Measurements from ENCODE around the gene ZNF212.
"Not testable (repeated sequence)": the region's sequence is repeated elsewhere in the genome, so short reads cannot be mapped to it uniquely, and the experiment has no call there.

The ZNF212 gene

DNA sequence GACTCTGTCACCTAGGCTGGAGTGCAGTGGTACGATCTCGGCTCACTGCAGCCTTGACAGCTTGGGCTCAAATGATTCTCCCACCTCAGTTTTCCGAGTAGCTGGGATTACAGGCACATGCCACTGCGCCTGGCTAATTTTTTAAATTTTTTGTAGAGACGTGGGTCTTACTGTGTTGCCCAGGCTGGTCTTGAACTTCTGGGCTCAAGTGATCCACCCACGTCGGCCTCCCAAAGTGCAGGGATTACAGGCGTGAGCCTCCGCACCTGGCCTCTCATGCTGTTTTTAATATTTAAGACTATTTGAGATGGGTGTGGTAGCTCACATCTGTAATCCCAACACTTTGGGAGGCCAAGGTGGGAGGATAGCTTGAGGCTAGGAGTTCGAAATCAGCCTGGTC is 12.1 kb downstream of the ZNF212 start:
- FAIRE-seq, result not testable (repeated sequence)

DNA sequence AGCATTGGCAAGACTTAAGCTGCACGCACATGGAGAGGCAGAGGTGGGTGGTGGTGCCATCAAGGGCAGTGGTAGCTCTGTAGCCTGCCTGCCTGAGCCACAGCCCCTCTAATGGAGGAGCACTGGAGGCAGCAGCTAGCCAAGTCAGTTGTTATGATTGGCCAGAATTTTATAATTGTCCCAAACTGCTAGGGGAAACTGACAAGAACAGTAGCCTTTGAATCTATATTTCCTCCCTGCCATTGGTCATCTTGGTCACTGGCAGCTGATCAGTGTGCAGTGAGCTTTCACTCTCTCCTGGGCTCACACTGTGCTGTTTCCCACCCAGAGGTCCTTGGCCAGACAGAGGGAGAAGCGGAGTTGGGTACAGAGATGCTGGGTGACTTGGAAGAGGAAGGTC is 12.9 kb downstream of the ZNF212 start:
- FAIRE-seq, result no peak
- no peak for DNase-seq (ENCODE audit: insufficient read length, low spot score)

More for the DNA sequence above, 12.1 kb downstream of the ZNF212 start:
- DNase-seq (ENCODE audit: insufficient read length, low spot score), result not testable (repeated sequence)

DNA sequence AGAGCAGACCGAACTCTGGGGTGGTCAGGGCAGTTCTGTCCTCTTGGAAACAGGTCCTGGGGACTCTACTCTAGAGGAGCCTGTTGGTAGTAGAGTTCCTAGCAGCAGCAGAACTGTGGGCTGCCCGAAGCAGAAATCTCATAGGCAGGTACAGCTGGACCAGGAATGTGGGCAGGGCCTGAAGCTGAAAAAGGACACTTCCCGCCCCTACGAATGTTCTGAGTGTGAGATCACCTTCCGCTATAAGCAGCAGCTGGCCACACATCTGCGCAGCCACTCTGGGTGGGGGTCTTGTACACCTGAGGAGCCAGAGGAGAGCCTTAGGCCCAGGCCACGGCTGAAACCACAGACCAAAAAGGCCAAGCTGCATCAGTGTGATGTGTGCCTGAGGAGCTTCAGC is 14.2 kb downstream of the ZNF212 start:
- no peak for DNase-seq (ENCODE audit: insufficient read length, low spot score)
- FAIRE-seq, result no peak

DNA sequence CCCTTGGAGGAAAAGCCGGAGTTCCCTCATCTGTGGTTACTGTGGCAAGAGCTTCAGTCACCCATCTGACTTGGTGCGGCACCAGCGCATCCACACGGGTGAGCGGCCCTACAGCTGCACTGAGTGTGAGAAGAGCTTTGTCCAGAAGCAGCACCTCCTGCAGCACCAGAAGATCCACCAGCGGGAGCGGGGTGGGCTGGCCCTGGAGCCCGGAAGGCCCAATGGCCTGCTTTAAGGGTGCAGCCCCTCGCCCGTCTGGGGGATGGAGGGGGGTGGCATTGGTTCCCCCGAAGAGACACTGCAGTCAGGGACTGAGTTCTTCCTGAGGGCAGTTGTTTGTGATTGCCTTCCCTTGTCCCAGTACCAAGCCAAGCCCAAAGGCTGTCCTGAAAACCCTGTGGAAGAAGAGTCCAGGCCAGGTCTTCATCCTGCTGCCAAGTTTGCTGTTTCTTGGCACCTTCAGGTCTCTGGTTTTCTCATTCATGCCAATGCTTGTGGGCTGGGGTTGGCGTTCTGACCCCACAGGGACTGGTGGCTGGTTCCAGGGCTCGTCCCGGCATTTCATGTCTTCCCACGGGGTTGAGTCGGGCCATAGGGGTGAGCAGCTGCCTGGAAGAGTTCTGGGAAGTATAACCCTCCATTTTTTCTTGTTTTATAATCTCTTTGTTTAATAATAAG is 14.9 kb downstream of the ZNF212 start:
- DNase-seq (ENCODE audit: insufficient read length, low spot score), result no peak
- no peak for FAIRE-seq

DNA sequence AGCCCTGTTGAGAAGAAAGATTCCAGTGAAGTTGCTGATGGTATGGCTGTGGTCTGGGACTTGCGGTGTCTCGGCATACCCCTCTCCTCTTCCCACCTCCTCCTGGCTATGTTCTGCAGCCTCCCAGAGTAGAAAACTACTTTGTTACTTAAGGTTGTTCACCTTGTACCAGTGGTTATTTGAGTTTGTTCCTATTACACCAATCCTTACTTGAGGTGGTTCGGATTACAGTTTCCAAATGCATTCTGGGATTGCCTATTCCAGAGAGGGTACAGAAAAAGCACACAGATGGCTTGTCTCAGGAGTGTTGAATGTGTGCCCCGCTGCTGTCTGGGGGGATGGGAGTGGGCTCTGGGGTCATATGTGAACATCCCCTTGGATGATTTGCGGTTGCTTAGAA is 15.7 kb downstream of the ZNF212 start:
- FAIRE-seq, result no peak

DNA sequence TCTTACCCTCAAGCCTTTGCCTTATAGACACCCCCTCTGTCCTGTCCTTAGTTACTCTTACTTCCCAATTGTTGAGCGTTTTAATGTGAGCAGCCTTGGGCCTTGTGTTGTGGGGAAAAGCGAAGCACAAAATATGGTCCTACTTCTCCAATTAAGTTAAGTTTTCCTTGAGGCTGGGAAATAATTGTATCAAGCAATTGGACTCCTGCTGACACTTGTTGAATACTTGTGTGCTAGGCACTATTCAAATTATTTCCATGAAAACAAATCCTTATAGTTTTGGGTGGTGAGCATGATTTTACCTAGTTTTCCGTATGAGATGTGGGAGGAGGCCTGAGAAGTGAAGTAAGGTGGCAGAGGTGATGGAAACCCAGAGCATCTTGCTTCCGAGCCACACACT is 17.1 kb downstream of the ZNF212 start:
- FAIRE-seq, result no peak
- no peak for DNase-seq (ENCODE audit: insufficient read length, low spot score)

More for the DNA sequence above, 15.7 kb downstream of the ZNF212 start:
- DNase-seq (ENCODE audit: insufficient read length, low spot score), result no peak

DNA sequence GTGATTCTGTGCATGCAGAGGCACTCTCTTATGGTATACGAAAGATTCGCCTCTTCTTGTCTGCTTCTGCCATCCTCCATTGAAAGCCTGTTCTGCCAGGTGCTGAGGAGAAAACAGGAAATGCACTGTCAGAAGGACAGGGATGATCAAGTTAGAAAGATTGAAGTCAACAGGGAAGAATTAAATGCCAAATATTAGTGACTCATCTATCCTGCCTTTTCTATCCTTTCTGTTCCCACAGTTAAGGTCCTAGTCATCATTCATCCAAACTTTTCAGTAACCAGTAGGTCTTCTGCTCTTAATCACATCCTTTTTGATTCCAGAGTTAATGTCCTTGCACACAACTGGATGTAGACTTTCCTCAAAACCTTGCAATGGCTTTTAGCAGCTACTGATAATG is 17.7 kb downstream of the ZNF212 start:
- FAIRE-seq, result no peak
- DNase-seq (ENCODE audit: insufficient read length, low spot score), result no peak

DNA sequence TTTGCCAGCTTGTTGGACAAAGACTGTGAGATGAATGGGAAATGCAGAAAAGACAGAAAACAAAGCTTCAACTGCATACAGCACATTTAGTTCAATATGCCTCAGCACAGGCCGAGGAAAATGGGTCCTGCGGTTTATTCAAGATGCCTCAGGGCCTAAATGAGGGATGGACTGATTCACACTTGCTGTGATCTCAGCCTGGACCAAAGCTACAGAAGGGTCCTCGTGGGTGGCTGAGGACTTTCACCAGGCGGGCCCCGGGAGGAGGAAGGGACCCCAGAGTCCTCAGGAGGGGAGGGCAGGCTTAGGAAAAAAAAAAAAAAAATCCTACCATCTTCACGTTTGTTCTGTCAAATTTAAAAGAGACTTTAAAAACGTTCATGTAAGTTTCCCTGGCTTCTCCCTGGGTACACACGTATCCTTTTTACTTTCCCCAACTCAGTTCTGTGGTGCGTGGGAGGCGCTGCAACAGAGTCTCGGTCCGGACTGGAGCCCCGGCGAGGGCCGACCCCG is 21.9 kb downstream of the ZNF212 start:
- FAIRE-seq, result no peak
- no peak for DNase-seq (ENCODE audit: insufficient read length, low spot score)

DNA sequence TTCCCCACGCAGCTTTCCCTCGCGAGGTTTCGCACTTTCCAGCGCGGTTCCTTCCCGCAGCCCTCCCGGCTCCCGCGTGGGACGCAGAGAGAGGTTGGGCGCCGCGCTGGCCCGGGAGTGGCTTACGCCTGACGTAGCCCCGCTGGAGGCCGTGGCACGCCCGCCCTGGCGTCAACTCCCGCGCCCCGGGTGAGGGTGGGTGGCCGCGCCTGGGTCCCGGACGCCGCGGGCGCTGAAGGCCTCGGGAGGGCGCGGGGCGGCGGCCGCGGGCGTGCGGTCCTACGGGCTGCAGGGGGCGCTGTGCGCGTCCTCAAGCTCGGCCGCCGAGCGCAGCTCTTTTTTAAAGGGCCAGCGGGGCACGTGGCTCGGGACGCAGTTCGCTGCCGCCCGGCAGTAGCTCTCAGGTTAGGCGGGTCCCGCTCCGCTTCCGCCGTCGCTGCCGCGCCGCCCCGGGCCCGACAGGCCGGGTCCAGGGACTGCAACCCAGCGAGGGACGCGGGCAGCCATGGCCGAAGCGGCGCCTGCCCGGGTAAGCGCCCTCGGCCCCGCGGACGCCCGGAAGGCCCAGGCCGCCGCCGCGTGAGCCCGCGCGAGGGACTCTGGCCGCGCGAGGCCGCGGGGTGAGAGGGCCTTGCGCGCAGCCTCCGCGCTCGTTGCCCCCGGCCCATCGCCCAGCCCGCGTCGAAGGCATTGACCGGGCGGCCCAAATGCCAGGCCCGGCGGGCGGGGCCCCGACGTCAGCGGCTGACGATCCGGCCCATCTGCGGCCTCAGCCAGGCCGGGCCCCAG is 22.6 kb downstream of the ZNF212 start, which contains the start of gene ZNF783:
Gene ZNF783 (plus strand): TSS at position 368 of the 789 bp plus-strand sequence. CDS start 138 bp downstream, at position 506.
- FAIRE-seq (no peak), DNase-seq (ENCODE audit: insufficient read length, low spot score) (peak; percentile 93)

DNA sequence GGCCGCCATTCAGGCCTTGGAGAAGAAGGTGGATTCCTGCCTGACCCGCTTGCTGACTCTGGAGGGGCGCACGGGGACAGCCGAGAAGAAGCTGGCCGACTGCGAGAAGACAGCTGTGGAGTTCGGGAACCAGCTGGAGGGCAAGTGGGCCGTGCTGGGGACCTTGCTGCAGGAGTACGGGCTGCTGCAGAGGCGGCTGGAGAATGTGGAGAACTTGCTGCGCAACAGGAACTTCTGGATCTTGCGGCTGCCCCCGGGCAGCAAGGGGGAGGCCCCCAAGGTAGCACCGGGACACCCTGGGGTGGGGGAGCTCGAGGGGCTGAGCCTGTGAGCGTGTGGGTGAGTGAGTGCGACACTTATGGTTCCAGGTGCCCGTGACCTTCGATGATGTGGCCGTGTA is 27.0 kb downstream of the ZNF212 start:
- DNase-seq (ENCODE audit: insufficient read length, low spot score) (no peak), FAIRE-seq (no peak)

DNA sequence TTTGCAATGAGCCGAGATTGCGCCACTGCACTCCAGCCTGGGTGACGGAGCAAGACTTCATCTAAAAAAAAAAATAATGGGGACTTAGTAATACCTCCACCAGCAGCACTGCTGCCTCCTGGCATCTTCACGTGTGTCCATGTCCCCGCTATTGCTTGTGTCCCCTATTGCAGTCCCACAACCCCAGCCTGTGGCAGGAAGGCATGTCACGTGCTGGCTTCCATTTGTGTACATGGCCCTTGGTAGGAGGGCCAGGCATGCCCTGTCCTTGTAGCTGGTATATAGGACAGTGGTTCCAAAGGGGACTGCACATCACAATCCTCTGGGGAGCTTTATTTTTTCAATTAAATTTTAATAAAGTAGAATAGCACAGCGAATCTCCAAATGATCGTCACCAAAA is 28.3 kb downstream of the ZNF212 start:
- no peak for FAIRE-seq

DNA sequence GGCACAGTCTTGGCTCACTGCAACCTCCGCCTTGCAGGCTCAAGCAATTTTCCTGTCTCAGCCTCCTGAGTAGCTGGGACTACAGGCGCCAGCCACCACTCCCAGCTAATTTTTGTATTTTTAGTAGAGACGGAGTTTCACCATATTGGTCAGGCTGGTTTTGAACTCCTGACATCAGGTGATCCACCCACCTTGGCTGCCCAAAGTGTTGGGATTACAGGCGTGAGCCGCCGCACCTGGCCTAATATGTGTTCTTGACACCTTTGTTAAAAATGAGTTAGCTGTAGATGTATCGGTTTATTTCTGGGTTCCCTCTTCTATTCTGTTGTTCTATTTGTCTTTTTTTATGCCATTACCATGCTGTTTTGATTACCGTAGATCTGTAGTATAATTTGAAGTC is 35.0 kb downstream of the ZNF212 start:
- FAIRE-seq; DNase-seq (ENCODE audit: insufficient read length, low spot score): not testable (repeated sequence)

More for the DNA sequence above, 28.3 kb downstream of the ZNF212 start:
- DNase-seq (ENCODE audit: insufficient read length, low spot score), result no peak

DNA sequence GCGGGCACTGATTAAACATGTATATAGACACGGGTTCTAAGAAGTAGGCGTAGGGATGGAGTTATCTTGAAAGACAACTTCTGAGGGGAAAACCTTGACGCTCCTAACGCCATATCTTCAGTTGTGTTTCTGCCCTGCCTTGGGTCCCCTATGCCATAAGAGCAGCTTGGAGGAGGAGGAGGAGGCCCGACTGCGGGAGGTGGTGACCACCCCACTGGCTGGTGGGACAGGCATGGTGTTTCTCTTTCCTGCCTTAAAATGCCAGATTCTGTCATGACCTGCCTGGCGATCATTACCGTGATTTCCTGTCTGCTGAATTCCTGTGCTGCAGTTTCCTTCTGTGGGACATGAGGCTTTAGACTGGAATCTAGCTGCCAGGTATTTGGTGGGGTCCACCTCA is 38.4 kb downstream of the ZNF212 start:
- FAIRE-seq, result no peak
- no peak for DNase-seq (ENCODE audit: insufficient read length, low spot score)

DNA sequence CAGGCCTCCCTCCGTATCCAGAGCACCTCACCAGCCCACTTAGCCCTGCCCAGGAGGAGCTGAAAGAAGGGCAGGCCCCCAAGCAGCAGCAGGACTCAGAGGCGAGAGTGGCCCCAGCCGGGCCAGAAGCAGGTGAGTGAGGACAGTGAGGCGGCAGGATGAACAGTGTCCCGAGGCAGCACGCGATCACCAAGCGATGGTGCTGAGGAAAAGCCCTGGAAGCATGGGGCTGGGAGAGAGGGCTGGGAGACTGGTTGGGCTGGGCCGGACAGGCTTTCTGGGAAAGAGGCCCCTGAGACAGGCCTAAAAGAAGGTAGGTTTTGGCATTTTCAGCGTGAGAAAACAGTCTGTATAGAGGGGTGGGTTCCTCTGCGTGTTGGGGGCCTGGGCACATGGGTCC is 38.9 kb downstream of the ZNF212 start:
- DNase-seq (ENCODE audit: insufficient read length, low spot score), result no peak
- no peak for FAIRE-seq

DNA sequence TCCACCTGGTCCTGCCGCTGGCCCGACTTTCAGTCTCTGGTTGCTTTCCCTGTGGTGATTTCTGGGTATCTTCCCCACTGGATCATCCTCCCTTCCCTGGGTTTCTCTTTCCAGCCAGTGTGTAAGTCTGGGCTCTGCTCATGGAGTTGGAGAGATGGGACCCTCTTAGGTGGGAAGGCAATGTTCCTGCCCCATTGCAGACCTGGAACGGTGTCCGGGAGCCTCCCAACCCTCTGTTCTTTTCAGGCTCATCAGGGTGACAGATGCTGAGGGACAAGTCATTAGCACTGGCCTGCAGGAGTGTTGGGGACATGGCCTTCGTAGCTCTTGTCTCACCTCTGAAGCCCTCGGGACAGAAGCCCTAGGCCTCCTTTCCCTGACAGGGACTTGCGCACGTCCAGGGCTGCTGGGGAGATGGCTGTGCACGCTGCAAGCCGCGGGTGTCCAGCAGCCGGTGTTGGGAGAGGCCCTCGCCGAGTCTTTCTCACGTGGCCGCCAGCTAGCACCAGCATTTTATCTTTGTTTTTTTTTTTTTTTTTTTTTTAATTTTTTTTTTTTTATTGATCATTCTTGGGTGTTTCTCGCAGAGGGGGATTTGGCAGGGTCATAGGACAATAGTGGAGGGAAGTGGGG is 39.8 kb downstream of the ZNF212 start:
- DNase-seq (ENCODE audit: insufficient read length, low spot score) (no peak), FAIRE-seq (no peak)

DNA sequence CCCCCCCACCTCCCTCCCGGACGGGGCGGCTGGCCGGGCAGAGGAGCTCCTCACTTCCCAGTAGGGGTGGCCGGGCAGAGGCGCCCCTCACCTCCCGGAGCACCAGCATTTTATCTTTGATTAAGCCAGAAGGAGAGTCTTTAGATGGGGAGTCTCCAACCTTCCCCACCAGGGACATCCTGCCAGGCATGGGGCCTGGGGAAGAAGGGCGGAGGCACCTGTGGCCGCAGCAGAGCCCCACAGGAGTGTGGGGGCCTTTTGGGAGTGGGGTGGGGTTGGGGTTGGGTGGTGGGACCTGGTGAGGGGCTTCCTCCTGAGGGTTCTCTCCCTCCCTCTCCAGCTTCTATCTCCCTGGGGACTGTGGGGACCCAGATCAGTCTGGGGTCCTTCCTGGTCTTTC is 40.7 kb downstream of the ZNF212 start:
- DNase-seq (ENCODE audit: insufficient read length, low spot score) (no peak), FAIRE-seq (no peak)

DNA sequence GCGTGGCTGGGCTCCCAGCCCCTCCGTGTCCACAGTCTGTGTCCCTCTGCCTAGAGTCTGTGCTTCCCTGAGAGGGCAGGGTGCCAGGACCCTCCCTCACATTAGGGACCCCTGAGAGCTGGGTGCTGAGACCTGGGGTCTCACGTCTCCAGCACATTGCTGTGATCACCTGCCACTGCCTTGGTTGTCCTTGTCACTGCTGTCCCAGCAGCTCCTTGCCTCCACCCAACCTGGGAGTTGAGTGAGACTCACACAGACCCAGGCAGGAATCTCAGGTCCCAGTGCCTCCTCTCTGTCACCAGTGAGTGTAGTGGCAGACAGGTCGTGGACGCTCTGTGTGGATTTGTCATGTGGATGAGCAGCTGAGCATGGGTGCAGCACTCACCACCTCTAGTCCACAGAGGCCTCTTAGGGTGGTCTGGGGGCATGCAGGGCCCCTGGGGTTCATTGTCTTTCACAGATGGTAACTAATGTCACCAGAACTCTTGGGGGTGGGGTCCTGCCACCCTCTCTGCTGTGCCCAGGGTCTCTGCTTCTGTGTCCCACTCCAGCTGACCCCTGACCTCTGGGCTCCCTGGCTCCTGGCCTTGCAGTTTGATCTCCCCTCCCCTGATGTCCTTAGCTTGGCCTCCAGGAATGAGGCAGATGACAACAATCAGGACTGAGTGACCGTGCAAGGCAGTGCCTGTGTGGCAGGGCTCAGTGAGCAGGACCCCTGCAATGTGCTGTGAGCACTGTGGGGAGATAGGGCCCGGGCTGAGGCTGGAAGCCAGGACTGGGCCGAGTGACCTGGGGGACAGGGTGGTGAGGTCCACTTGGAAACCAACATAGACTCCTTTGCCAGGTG is 41.4 kb downstream of the ZNF212 start:
- FAIRE-seq, result no peak

DNA sequence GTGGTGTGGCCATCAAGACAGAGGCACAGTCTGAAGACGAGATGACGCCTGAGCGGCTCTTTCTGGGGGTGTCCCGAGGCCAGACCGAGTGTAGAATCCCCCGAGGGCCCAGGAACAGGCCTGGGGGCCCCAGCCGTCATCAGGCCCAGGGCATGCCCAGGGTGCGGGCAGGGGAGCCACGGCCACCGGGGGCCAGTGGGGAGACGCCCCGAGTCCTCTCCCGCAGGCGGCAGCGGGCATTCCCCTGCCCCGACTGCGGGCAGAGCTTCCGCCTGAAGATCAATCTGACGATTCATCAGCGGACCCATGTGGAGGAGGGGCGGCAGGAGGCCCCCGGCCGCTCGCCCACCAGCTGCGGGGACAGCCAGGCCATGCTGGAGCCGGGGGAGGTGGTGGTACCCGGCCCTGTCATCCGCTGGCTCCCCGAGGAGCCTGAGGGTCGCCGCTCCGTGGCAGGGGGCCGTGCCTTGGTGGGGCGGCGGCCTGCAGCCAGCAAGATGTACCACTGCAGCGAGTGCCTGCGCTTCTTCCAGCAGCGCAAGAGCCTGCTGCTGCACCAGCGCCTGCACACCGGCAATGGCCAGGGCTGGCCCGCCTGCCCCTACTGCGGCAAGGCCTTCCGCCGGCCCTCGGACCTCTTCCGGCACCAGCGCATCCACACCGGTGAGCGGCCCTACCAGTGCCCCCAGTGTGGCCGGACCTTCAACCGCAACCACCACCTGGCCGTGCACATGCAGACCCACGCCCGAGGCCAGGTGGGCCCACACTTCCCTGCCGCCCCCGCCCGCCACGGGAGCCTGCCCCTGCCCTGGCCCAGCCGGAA is 42.3 kb downstream of the ZNF212 start:
- DNase-seq (ENCODE audit: insufficient read length, low spot score) (no peak), FAIRE-seq (no peak)

More for the DNA sequence above, 41.4 kb downstream of the ZNF212 start:
- DNase-seq (ENCODE audit: insufficient read length, low spot score), result no peak

DNA sequence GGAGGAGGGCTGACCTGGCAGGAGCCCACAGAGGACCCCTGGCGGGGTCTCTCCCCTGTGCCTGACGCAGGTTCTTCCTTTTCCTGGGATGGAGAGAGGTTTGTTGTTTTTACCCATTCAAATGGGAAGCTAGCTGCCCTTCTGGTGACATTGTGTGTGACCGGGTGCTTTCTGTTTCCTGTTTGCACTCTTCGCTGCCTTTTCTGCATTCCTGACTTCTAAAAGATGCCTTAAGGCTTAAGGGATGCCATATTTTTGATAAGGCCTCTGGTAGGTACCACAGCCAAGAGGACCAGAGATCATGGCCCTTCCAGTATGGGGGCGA is 42.8 kb downstream of the ZNF212 start:
- FAIRE-seq (no peak), DNase-seq (ENCODE audit: insufficient read length, low spot score) (no peak)

DNA sequence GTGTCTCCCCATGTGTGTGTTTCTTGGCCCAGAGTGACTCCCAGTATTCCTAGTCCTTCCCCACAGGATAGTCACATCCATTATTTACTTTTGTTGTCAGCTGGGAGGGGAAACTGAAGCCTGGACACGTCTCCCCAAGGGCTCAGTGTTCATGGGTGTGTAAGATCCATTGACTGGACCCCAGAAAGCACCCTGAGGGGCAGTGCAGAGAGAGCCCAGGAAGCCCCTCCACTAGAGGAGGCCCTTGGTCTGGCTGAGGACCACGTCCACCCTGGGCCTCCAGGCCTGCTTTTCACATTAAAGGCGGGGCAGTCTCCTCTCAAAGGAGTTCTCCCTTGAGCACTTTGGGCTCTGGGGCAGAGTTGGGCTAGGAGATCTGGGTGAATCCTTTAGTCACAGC is 43.9 kb downstream of the ZNF212 start:
- FAIRE-seq (no peak), DNase-seq (ENCODE audit: insufficient read length, low spot score) (no peak)

All from GM19239 (cell line).